Neural cell (in vitro differentiated cells): Measurements from ENCODE around the gene ZNF429. TPM values are rescaled to one million over a fixed set of nuclear protein-coding genes. Genes with fewer than 3 reads are reported as not detected.
A peak's percentile ranks its signal among the peaks of the same experiment; 100 is the strongest.

Experiments used
- H2AFZ ChIP-seq: fragments of 200-600, 300-800 bp; sonication (generic), shearing (Covaris generic); 2 replicates; pipeline ENCODE4 v1.6.0; 2014; ENCODE audit warnings: low read depth, mild to moderate bottlenecking, antibody characterized with exemption, low read length, moderate library complexity
- H3F3A ChIP-seq: fragments of 200-600 bp; shearing (Covaris generic); 2 replicates; pipeline ENCODE4 v1.6.1; 2016; ENCODE audit warnings: mild to moderate bottlenecking, moderate library complexity, mixed read lengths, antibody characterized with exemption, low read length; ENCODE audit not compliant: insufficient read depth, poor library complexity, severe bottlenecking
- H3K27ac ChIP-seq: fragments of 200-600, 300-800 bp; sonication (generic), shearing (Covaris generic); 2 replicates; pipeline ENCODE4 v1.5.1; 2014; ENCODE audit warnings: mild to moderate bottlenecking, low read length, moderate library complexity
- H3K27me3 ChIP-seq: fragments of 300-800, 200-600 bp; sonication (generic), shearing (Covaris generic); 2 replicates; pipeline ENCODE4 v1.6.0; 2014; ENCODE audit warnings: mild to moderate bottlenecking, low read depth, low read length, moderate library complexity; ENCODE audit not compliant: insufficient read depth
- H3K36me3 ChIP-seq: fragments of 300-800, 200-600 bp; sonication (generic), shearing (Covaris generic); 2 replicates; pipeline ENCODE4 v1.5.1; 2014; ENCODE audit warnings: mild to moderate bottlenecking, antibody characterized with exemption, low read length, moderate library complexity; ENCODE audit not compliant: insufficient read depth
- H3K4me2 ChIP-seq: fragments of 300-800, 200-600 bp; sonication (generic), shearing (Covaris generic); 2 replicates; pipeline ENCODE4 v1.6.0; 2014; ENCODE audit warnings: mild to moderate bottlenecking, low read length
- H3K4me3 ChIP-seq: fragments of 300-800, 200-600 bp; sonication (generic), shearing (Covaris generic); 2 replicates; pipeline ENCODE4 v1.5.1; 2014; ENCODE audit warnings: mild to moderate bottlenecking, low read length, moderate library complexity
- H3K79me2 ChIP-seq: fragments of 200-600 bp; shearing (Covaris generic); replicated peaks from 2 replicates; pipeline ENCODE4 v1.6.0; 2014; ENCODE audit warnings: mild to moderate bottlenecking, low read length, moderate library complexity; ENCODE audit not compliant: insufficient read depth
- H3K9ac ChIP-seq: fragments of 300-800, 200-600 bp; sonication (generic), shearing (Covaris generic); 2 replicates; pipeline ENCODE4 v1.6.1; 2016; ENCODE audit warnings: mild to moderate bottlenecking, low read length, mixed read lengths
- H3K9me2 ChIP-seq: fragments of 200-600 bp; shearing (Covaris generic); 2 replicates; pipeline ENCODE4 v1.6.1; 2016; ENCODE audit warnings: mild to moderate bottlenecking, low read length, mixed read lengths; ENCODE audit not compliant: insufficient read depth
- H3K9me3 ChIP-seq: fragments of 200-600, 300-800 bp; sonication (generic), shearing (Covaris generic); 2 replicates; pipeline ENCODE4 v1.6.1; 2016; ENCODE audit warnings: mild to moderate bottlenecking, mixed run types, low read length, moderate library complexity, mixed read lengths
- H4K20me1 ChIP-seq: fragments of 200-600 bp; shearing (Covaris generic); 2 replicates; pipeline ENCODE4 v1.6.1; 2016; ENCODE audit warnings: mild to moderate bottlenecking, mixed run types; ENCODE audit not compliant: insufficient read depth
- CTCF ChIP-seq: fragments of 450-650 bp; IDR thresholded peaks from 2 replicates; pipeline ENCODE4 v1.5.1; 2014; ENCODE audit warnings: antibody characterized with exemption, mild to moderate bottlenecking, moderate library complexity; ENCODE audit not compliant: poor library complexity, severe bottlenecking
- EP300 ChIP-seq: fragments of 450-650 bp; conservative IDR thresholded peaks from 2 replicates; pipeline ENCODE4 v1.6.1; 2014; ENCODE audit warnings: antibody characterized with exemption, mild to moderate bottlenecking, moderate library complexity; ENCODE audit not compliant: poor library complexity, severe bottlenecking
- EZH2 ChIP-seq: fragments of 200-600, 300-800 bp; shearing (Covaris generic), sonication (generic); IDR thresholded peaks from 2 replicates; pipeline ENCODE4 v1.6.1; 2014; ENCODE audit warnings: antibody characterized with exemption, low read length, borderline replicate concordance, mild to moderate bottlenecking; ENCODE audit not compliant: insufficient read depth, poor library complexity, severe bottlenecking
- MXI1 ChIP-seq: fragments of 450-650 bp; conservative IDR thresholded peaks from 2 replicates; pipeline ENCODE4 v1.6.1; 2014; ENCODE audit warnings: antibody characterized with exemption, mild to moderate bottlenecking; ENCODE audit not compliant: poor library complexity, severe bottlenecking
- POLR2AphosphoS5 ChIP-seq: IDR thresholded peaks from 2 replicates; pipeline ENCODE4 v1.6.1; 2012
- RAD21 ChIP-seq: fragments of 450-650 bp; conservative IDR thresholded peaks from 2 replicates; pipeline ENCODE4 v1.6.1; 2014; ENCODE audit warnings: antibody characterized with exemption, mild to moderate bottlenecking, moderate library complexity
- REST ChIP-seq: IDR thresholded peaks from 2 replicates; pipeline ENCODE4 v1.6.1; 2012; ENCODE audit warnings: borderline replicate concordance
- SMC3 ChIP-seq: fragments of 450-650 bp; conservative IDR thresholded peaks from 2 replicates; pipeline ENCODE4 v1.6.1; 2014; ENCODE audit warnings: antibody characterized with exemption, mild to moderate bottlenecking, moderate library complexity; ENCODE audit not compliant: poor library complexity
- TAF1 ChIP-seq: IDR thresholded peaks from 2 replicates; pipeline ENCODE4 v1.6.1; 2012; ENCODE audit warnings: low read depth
- polyA minus RNA-seq: library from RNA; depleted of rRNA, polyadenylated mRNA; stranded (reverse); fragments of >200 nt; gene quantifications from 2 replicates; pipeline ENCODE4 v1.2.3, GENCODE V29; 2014
- polyA plus RNA-seq: library from polyadenylated mRNA; depleted of rRNA; stranded (reverse); fragments of >200 nt; gene quantifications from 2 replicates; pipeline ENCODE4 v1.2.3, GENCODE V29; 2014

ZNF429 gene
- 54.1 and 65.4 TPM in 2 replicates for polyA plus RNA-seq
- 53.0 and 64.8 TPM in 2 replicates for polyA minus RNA-seq

GRCh38 chr19:21505459-21506451 is at the start of gene ZNF429:
Gene ZNF429, plus strand, starts transcription at chr19:21505602. Its CDS starts 170 bp downstream, at chr19:21505772.
- H2AFZ ChIP-seq: peak within 1 kb of the TSS; percentile 95
- peak within 1 kb of the TSS; percentile 100 for H3K27ac ChIP-seq
- peak within 1 kb of the TSS; percentile 90 for H3K4me3 ChIP-seq
- peak within 1 kb of the TSS; percentile 99 for H3K9ac ChIP-seq
- peak within 1 kb of the TSS; percentile 82 for H3K4me2 ChIP-seq
- no peaks in the 10 kb centered on the region for H3K27me3 ChIP-seq
- no peaks in the 10 kb centered on the region for H4K20me1 ChIP-seq
- no peaks in the 10 kb centered on the region for H3K36me3 ChIP-seq
- H3K9me2 ChIP-seq: no peaks in the 10 kb centered on the region
- peaks cover 5% of the 10 kb centered on the region for H3F3A ChIP-seq
- H3K79me2 ChIP-seq: peaks cover 30% of the 10 kb centered on the region
- no peaks in the 10 kb centered on the region for H3K9me3 ChIP-seq
- TF ChIP-seq TAF1 (peak; percentile 76), POLR2AphosphoS5 (peak; percentile 97), MXI1 (peak; percentile 69), REST (peak; percentile 92), EZH2 (no peak), SMC3 (peak; percentile 10), CTCF (peak; percentile 38), RAD21 (peak; percentile 51), EP300 (peak; percentile 89)

GRCh38 chr19:21460686-21461085 is 44.7 kb upstream of the ZNF429 start:
- no peaks in the 10 kb centered on the region for H3F3A ChIP-seq
- no peaks in the 10 kb centered on the region for H3K27me3 ChIP-seq

More at GRCh38 chr19:21460686-21461085, 44.7 kb upstream of the ZNF429 start:
- TF ChIP-seq CTCF (no peak), RAD21 (no peak), SMC3 (no peak), REST (no peak), EP300 (no peak), EZH2 (no peak), MXI1 (no peak)
- H3K27ac ChIP-seq: no peak overlapping the region
- no peak overlapping the region for H3K4me3 ChIP-seq
- no peaks in the 10 kb centered on the region for H4K20me1 ChIP-seq
- no peak overlapping the region for H3K9ac ChIP-seq
- H3K9me2 ChIP-seq: no peaks in the 10 kb centered on the region
- H3K9me3 ChIP-seq: peaks cover 3% of the 10 kb centered on the region
- H3K4me2 ChIP-seq: no peak overlapping the region
- H2AFZ ChIP-seq: no peak overlapping the region
- H3K79me2 ChIP-seq: peaks cover 8% of the 10 kb centered on the region
- H3K36me3 ChIP-seq: peaks cover under 1% of the 10 kb centered on the region
